ENCODE results near the gene ACSL3.
A peak's percentile ranks its signal among the peaks of the same experiment; 100 is the strongest.
"Not testable (repeated sequence)": the region's sequence is repeated elsewhere in the genome, so short reads cannot be mapped to it uniquely, and the experiment has no call there.

The ACSL3 gene

DNA sequence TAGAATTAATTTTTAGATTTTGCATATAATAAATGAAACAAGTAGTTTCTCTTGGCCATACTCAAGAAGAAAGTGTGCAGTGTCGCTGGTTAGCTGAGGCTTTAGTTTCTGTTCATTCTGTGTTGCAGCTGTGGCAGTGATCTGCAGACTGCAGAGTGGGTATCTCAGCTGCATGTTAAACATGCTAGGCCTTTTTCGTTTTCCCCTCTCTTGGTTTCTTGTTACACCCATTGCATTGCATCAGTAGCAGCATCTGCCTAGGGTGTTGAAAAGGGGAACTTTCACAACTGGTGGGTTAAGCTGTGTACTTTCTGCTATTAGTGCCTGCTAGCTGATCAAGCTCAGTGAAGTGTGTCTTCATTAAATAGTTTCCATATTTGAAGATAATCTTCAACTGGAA is 51.3 kb downstream of the ACSL3 start:
- DNase-seq (ENCODE audit: low read depth, low spot score): no peak

DNA sequence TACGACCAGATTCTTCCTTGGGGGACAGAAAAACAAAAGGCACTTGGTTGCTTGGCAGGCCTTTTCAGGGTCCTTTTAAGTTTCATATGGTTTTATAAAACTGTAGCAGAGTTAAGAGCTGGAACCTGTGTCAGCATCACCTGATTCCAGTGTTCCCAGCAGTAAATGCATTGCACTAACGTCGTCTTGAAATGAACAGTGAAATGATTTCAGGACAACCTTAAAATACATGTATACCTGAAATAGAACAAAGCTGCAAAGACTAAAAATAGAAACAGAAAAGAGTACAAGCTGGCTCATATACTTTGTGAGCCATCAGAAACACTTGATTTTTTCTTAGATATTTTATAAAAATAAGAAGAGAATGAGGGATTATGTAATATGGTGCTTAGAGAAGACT is 51.9 kb downstream of the ACSL3 start:
- no peak for DNase-seq (ENCODE audit: low read depth, low spot score)

DNA sequence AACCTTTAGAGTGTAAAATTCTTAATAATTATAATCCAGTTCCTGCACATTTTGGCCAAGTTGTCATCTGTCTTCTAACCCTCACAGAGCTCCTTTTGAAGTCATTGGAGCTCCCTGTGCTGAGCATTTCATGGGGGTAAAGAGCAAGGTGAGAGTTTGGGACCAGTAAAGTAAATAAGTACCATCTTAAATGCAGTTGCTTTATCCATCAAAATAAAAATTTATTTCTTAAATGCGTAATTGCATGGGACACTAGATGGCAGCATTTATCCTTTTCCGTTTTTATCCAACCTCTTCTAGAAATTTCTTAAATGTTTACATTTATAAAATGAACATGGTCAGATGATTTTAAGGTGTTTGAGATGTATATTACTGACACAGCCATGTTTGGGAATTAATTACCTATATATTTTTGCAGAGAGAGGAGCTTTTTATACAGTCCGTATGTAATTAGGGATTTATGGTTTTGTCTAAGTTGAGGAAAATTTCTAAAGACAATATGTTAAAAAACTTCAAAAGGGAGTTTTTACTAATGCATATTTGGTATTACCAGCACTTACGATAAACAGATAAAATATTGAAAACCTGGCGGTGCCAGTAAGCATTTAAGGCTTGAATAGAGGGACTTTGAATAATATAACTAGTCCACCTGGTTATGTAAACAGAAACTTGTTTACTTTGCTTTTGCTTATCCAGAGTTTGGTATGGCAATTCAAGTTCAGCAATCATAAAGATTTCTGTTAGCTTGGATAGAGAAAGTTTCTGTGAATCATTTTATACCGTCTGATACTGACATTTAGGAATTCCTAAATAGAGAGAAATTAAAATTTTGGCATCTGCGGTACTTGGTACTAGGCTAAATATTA is 54.5 kb downstream of the ACSL3 start:
- DNase-seq (ENCODE audit: low read depth, low spot score): peak; percentile 37

DNA sequence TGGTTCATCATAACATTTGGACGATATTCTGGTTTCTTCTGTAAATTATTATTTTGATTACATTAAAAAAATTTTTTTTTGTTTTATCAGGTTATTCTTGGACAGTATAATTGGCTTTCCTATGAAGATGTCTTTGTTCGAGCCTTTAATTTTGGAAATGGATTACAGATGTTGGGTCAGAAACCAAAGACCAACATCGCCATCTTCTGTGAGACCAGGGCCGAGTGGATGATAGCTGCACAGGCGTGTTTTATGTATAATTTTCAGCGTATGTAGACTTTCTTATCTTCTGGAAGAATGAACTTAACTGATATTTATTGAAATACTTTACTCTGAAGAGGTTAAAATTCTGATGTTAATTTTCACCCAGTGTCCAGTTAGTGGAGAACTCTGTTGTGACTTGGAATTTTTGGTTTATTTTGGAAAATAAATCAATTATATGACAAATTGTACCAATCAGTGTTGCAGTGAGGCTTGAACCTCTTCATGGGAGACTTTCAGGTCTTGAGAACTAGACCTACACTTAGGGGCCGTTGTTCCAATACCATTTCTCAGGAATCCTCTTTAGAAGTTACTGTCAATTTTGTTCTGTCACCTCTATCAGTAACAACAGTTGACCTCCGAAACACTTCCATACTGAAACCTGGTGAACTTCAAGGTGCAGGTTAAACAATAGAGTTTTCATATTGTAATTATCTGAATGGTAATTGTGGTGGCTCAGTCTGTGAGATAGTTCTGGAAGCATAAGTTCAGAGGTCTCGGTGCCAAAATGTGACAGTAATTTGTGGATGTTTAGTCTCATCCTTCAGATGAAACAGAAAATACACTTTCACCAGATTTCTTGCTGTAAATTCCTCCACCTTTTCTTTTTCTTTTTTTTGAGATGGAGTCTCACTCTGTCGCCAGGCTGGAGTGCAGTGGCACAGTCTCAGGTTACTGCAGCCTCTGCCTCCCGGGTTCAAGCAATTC is 55.7 kb downstream of the ACSL3 start:
- DNase-seq (ENCODE audit: low read depth, low spot score): no peak

DNA sequence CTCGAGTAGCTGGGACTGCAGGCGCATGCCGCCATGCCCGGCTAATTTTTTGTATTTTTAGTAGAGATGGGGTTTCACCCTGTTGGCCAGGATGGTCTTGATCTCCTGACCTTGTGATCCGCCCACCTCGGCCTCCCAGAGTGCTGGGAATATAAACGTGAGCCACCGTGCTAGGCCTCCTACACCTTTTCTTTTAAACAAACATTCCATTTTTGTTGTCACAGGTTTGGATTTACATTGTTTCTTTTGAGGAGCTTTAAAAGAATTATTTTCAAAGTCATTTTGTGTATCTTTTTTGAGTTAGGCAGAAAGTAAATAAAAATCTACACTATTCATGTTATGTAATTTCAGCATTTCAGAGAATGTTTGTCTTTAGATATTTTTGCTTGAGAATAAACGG is 56.4 kb downstream of the ACSL3 start:
- not testable (repeated sequence) for DNase-seq (ENCODE audit: low read depth, low spot score)

DNA sequence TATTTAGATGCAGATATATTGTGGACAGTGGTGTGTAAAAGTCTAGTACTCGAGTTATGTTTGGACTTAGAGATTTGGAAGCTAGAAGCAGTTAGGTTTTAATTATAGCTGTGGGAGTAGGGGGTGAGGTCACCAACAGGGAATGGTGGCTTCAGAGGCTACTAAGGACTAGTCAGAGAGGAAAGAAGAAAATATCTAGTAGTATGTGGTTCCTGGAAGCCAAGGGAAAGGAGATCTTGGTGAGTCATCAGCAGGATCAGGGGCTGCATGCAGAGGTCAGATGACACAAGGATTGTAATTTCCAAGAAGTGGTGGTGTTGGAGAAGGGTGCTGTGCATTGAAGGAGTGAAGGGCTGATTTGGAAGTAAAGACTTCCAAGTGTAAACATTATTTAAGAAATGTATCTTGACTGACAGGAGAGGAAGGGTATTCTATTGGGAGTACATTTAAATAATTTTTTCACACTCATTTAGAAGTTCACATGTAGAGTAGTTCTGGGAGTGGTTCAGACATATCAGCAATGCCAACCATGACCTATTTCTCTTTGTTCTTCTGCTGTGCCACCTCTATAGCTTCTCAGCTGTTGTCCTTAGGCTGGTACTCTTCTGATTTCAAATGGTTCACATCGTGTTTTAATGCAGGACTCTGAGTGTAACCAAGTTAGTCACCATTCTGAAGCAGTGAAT is 59.1 kb downstream of the ACSL3 start:
- DNase-seq (ENCODE audit: low read depth, low spot score): peak; percentile 80

DNA sequence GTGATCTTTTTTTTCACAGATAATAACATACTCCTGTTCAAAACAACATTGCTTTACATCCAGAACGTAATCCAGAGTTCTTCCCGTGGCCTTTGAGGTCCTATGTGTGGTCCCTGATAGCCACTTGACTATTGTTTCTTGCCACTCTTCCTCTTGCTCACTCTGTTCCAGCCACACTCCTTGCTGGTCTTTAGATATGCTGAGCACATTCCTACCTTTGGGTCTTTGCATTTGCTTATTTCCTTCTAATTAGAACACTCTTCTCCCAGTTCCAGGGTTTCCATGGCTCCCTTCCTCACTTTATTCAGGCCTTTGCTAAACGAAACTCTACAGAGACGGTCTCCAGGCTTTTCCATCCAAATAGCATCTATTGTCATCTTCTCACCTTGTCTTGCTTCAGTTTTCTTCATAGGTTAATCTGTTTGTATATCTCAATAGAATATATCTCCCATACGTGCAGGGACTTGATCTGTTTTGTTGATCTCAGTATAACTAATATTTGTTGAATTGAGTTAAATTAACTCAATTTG is 59.9 kb downstream of the ACSL3 start:
- no peak for DNase-seq (ENCODE audit: low read depth, low spot score)

DNA sequence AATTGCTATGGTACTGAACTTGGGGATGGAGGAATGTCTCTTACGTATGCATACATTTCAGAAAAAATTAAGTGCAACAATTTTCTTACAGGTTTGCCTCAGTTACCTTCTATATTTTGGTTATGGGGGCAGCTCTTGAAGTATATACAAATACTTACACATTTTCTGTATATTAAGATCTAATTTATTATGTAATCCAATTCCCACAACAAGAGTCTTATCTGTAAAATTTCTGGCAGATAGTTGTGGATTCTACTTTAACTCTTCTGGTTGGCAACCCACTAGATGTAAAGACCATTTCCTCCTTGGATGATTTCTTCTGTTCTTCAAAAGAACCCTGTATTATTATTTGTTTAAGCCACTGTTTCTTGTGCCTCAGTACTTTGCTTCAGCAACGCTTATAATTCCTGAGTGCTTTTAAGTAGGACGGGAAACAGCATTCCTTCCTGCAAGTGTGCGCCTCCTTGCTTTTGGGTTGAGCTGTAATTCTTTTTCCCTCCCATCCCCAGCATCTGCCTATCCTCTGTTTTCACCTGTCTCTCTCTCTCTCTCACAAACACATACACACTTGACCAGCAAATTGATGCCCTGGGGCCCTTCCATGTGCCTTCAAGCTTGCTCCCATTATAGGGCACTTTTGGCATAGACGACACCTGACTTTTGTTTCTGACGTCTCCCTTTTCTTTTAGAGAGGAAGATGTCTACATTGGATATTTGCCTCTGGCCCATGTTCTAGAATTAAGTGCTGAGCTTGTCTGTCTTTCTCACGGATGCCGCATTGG is 61.4 kb downstream of the ACSL3 start:
- DNase-seq (ENCODE audit: low read depth, low spot score): no peak

DNA sequence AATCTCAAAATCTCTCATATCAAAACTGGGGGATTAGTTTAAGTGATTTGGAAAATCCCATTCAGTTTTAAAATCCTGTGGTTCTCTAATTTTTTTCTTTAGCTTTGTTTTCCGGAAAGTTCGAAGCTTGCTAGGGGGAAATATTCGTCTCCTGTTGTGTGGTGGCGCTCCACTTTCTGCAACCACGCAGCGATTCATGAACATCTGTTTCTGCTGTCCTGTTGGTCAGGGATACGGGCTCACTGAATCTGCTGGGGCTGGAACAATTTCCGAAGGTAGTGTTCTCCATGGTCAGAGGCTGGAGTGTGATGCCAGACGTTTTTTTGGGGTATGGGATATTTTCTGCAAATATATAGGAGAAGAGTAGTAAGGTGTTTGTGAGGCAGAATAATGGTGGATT is 66.1 kb downstream of the ACSL3 start:
- no peak for DNase-seq (ENCODE audit: low read depth, low spot score)

DNA sequence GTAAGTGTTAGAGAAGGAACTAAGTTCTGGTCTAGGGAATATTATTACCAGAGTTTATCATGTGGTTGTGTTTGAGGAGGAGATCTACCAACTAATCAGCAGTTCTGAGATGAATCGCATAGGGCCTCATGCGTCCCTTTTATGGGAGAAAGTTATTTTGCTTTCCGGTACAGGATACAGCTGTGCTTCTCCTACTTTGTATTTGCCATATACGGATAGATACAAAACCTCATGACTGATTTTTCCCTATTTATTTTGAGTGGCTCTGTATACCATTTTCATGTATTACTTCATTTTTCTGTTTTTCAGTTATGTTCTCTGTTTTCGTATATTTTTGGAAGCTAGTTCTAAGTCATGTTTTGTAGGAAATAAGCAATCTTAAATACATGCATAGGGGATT is 66.8 kb downstream of the ACSL3 start:
- no peak for DNase-seq (ENCODE audit: low read depth, low spot score)

DNA sequence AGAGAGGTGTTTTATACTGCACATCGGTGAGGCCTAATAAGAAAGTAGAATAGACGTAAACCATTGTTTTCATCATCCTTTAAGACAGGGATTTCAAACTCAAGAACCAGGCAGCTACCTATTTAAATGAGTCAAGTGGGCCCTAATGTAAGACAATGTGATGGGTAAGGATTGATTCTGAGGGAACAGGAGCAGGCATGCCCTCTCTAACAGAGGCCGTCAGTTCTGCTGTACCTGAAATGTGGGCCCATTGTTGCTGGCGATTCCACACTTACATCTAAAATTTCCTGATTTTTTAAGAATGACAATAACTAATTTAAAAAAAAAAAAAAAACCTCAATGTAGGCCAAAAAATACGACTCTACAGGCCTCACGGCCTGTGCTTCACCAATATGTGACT is 67.5 kb downstream of the ACSL3 start:
- DNase-seq (ENCODE audit: low read depth, low spot score): no peak

DNA sequence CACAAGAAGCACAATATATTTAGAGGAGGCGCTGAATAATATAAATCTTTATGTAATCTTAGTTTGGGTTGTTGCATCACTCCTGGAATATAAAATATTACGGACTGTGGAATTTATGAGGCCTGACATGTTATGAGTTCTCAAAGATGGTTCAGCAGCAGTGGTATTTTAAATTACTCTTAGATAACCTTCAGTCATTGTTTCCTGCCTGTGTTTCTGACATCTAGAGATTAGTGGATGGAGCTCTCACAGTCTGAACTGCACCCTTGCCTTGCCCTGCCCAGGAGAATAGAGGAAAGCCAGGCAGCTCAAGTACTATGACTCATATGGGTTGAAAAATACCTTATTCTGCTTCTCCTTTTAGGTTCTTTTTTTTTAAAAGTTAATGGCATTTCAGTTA is 70.0 kb downstream of the ACSL3 start:
- DNase-seq (ENCODE audit: low read depth, low spot score): peak; percentile 48

DNA sequence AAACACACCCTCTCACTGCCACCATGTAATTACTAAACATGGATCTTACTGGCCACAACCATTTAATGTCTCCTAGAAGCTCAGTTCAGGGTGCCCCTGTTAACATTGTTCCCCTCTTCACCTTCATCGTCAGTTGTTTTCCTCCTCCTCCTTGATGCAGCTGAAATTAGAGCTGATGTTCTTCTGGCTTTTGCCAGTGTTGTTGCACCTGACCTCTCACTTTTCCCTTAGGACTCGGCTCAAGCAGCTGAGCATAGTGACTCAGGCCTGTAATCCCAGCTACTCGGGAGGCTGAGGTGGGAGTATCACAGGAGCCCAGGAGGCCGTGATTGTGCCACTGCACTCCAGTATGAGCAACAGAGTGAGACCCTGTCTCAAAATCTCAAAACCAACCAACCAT is 70.8 kb downstream of the ACSL3 start:
- DNase-seq (ENCODE audit: low read depth, low spot score): no peak

DNA sequence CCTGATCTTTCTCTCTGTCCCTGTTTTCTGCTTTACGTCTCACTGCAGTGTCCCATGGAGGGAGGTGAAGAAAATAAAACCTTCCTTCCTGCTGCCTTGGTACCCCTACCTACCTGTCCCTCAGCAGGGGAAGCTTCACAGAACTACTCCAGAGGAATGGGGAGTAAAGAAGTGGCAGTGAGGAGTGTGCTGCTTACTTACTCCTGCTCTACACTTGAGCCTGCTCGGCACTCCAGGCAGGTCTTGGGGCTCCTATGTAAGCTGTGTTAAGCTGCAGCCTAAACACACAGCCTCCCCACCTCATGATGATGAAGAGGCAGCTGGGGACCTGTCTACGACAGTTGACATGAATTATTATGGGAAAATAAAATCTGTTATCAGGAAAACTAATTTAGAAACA is 72.6 kb downstream of the ACSL3 start:
- DNase-seq (ENCODE audit: low read depth, low spot score): no peak

DNA sequence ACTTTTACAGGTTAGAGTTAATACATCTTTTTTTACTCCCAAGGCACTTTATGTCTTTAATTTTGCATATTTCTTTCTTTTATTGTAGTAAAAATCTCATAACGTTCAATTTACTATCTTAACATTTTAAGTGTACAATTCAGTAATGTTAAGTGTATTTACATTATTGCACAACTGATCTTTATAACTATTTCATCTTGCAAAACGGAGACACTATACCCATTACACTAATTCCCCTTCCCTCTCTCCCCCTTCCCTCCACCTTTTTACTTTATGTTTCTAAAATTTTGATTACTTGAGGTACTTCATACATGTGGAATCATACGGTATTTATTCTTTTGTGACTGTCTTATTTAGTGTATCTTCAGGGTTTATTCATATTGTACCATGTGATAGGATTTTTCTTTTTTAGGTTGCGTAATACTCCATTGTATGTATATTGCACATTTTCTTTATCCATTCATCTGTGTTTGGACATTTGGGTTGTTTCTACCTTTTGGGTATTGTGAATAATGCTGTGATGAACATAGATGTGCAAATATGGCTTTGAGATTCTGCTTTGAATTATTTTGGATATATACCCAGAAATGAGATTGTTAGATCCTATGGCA is 75.0 kb downstream of the ACSL3 start:
- no peak for DNase-seq (ENCODE audit: low read depth, low spot score)

DNA sequence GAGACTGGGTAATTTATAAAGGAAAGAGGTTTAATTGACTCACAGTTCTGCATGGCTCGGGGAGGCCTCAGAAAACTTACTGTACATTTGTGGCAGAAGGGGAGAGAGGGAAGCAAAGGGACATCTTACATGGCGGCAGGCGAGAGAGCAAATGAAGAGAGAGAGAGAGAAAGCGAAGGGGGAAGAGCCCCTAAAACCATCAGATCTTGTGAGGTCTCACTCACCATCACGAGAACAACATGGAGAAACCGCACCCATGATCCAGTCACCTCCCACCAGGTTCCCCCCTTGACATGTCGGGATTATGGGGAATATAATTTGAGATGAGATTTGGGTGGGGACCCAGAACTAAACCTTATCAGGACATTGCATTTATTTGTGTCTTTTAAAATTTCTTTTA is 75.9 kb downstream of the ACSL3 start:
- DNase-seq (ENCODE audit: low read depth, low spot score): no peak

DNA sequence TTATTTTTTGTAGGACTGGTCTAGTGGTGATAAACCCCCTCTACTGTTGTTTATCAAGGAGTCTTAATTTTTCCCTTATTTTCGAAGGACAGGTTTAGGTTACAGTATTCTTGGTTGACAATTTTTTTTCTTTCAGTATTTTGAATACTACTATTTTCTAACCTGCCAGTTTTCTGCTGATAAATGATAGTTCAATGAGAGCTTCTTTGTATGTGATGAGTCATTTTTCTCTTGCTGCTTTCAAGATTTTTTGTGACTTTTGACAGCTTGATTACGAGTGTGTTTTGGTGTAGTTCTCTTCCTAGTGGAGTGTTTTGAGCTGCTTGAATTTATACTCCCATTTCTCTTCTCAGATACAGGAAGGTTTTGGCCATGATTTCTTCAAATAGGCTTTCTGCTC is 77.5 kb downstream of the ACSL3 start:
- no peak for DNase-seq (ENCODE audit: low read depth, low spot score)

DNA sequence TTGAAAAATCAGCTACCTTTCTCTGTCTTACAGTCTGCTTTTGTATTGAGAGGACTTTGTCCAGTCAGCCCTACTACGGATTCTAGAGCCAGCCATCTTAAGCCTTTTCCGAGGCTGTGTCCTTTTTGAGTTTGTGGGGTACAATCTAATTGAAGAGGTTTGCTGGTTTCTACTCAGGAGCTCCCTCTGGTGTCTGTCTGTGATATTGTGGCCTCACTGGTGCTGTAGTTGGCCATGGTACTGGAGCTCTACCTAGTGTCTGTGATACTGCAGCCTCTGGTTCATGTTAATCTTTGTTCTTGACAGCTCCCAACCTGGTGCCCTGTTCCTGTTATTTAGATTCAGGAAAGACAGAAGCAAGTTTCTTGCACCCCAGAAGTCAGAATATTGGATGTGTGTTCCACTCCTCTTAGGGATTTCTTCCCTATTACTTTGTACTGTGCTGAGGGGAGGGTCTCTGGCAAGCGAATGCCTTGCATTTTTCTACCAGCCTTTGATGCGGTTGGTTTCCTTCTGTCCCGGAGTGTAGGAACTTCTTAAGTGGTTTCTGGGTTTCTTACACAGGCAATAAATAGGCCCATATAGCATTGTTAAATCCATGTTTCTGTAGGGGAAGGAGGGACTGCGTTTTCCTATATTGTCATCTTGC is 78.5 kb downstream of the ACSL3 start:
- DNase-seq (ENCODE audit: low read depth, low spot score): peak; percentile 83

DNA sequence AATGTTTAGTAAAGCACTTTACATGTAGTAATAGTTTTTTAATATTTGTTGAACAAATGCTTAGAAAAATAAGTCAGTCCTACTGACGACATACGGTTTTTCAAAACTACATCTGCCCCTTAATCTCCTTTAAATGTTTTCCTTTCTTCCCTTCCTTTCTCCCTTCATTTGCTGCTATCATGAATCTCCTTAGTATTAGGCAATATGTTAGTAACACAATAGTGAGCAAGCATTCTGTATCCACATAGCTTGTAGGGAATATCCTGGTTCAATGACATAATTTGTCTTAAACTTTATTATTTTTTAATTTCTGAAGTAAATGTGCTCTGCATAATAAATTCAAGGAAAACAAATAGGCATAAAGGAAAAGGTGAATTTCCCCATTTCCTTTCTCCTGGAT is 79.1 kb downstream of the ACSL3 start:
- DNase-seq (ENCODE audit: low read depth, low spot score): no peak

DNA sequence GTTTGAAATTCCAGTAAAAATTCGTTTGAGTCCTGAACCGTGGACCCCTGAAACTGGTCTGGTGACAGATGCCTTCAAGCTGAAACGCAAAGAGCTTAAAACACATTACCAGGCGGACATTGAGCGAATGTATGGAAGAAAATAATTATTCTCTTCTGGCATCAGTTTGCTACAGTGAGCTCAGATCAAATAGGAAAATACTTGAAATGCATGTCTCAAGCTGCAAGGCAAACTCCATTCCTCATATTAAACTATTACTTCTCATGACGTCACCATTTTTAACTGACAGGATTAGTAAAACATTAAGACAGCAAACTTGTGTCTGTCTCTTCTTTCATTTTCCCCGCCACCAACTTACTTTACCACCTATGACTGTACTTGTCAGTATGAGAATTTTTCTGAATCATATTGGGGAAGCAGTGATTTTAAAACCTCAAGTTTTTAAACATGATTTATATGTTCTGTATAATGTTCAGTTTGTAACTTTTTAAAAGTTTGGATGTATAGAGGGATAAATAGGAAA is 80.7 kb downstream of the ACSL3 start:
- DNase-seq (ENCODE audit: low read depth, low spot score): no peak

All from astrocyte of the hippocampus (primary cell).